ENCODE measurements around the gene LRIT3. TPM values are rescaled to one million over a fixed set of nuclear protein-coding genes. Genes with fewer than 3 reads are reported as not detected.

Gene LRIT3
- total and polyA plus RNA-seq, 2 of the 4 experiments (the other 2 are of a cell fraction) = 0.02 TPM; not detected in 1

GRCh38 chr4:109836985-109837384 lies 10.9 kb upstream of the LRIT3 start:
- Histone ChIP-seq H2BK120ac (ENCODE audit: low read depth, low read length) (no peak overlapping the region), H3K4me1 (ENCODE audit: control insufficient read depth, insufficient read depth, low read length) (no peaks in the 10 kb centered on the region), H4K91ac (ENCODE audit: insufficient read depth, low read depth, low read length) (no peak overlapping the region), H3K4me3 (ENCODE audit: insufficient read depth, low read depth, low read length) (no peak overlapping the region), H3K4me2 (ENCODE audit: low read depth, low read length) (no peak overlapping the region), H2BK5ac (ENCODE audit: low read depth, low read length, poor library complexity, severe bottlenecking) (no peak overlapping the region), H3K18ac (ENCODE audit: low read depth, low read length) (no peak overlapping the region), H2AK5ac (ENCODE audit: low read depth, low read length) (no peak overlapping the region), H3K9ac (ENCODE audit: low read depth, low read length) (no peak overlapping the region), H3K4ac (ENCODE audit: low read depth, low read length) (no peak overlapping the region), H3K23ac (ENCODE audit: low read depth, low read length) (no peak overlapping the region), H2BK20ac (ENCODE audit: low read depth, low read length) (no peak overlapping the region), H3K27ac (ENCODE audit: insufficient read depth, low read length) (no peak overlapping the region), H3K14ac (replicated peaks; ENCODE audit: low read depth, low read length) (no peak overlapping the region), H3K27me3 (ENCODE audit: control insufficient read depth, insufficient read depth, low read length) (no peaks in the 10 kb centered on the region), H3K36me3 (ENCODE audit: control insufficient read depth, insufficient read depth, low read length) (no peaks in the 10 kb centered on the region), H3K9me3 (ENCODE audit: control insufficient read depth, insufficient read depth, low read length) (no peaks in the 10 kb centered on the region), H4K8ac (ENCODE audit: low read depth in 2 of 2, low read length in 2 of 2) (no peak overlapping the region), H3K56ac (ENCODE audit: extremely low read depth, insufficient read depth, low read length) (no peak overlapping the region), H2AK9ac (replicated peaks; ENCODE audit: low read depth, low read length, poor library complexity) (no peak overlapping the region), H4K20me1 (ENCODE audit: insufficient read depth, low read length) (no peaks in the 10 kb centered on the region), H2BK15ac (ENCODE audit: low read depth, low read length) (no peak overlapping the region), H3K79me1 (ENCODE audit: low read depth in 1 of 2, low read length in 2 of 2) (no peaks in the 10 kb centered on the region), H3K9me1 (ENCODE audit: insufficient read depth, low read length) (no peaks in the 10 kb centered on the region), H2AFZ (replicated peaks; ENCODE audit: low read length, poor library complexity) (no peak overlapping the region), H4K5ac (ENCODE audit: low read depth, low read length) (no peak overlapping the region)
- DNase-seq (no peak), ATAC-seq (ENCODE audit: low read depth) (no peak)
- CTCF ChIA-PET = no interaction called here
- no TSS peak for BruUV-seq (replicated peaks)
- TF ChIP-seq FOS (IDR thresholded peaks at IDR 0.05; ENCODE audit: low read depth, low read length) = no peak
- TF ChIP-seq MXI1 (IDR thresholded peaks at IDR 0.05; ENCODE audit: borderline replicate concordance, low read depth, low read length) = no peak
- TF ChIP-seq USF2 (IDR thresholded peaks at IDR 0.05; ENCODE audit: low read depth, low read length) = no peak
- no peak for TF ChIP-seq CEBPB (IDR thresholded peaks at IDR 0.05; ENCODE audit: low read depth, low read length)
- TF ChIP-seq RFX5 (IDR thresholded peaks at IDR 0.05; ENCODE audit: low read depth, low read length) = no peak
- no peak for TF ChIP-seq RAD21 (IDR thresholded peaks at IDR 0.05; ENCODE audit: low read length)
- no peak for TF ChIP-seq BHLHE40 (IDR thresholded peaks at IDR 0.05; ENCODE audit: low read depth, low read length)
- no peak for TF ChIP-seq CHD1 (IDR thresholded peaks at IDR 0.05; ENCODE audit: low read depth, low read length)
- TF ChIP-seq NFE2L2 (IDR thresholded peaks at IDR 0.05; ENCODE audit: low read depth, low read length) = no peak
- TF ChIP-seq MAZ (IDR thresholded peaks at IDR 0.05; ENCODE audit: borderline replicate concordance, low read depth, low read length) = no peak
- no peak for TF ChIP-seq POLR2A (IDR thresholded peaks at IDR 0.05; ENCODE audit: low read depth, low read length)
- TF ChIP-seq SMC3 (IDR thresholded peaks at IDR 0.05; ENCODE audit: low read depth, low read length) = no peak
- TF ChIP-seq, protein P1, sequence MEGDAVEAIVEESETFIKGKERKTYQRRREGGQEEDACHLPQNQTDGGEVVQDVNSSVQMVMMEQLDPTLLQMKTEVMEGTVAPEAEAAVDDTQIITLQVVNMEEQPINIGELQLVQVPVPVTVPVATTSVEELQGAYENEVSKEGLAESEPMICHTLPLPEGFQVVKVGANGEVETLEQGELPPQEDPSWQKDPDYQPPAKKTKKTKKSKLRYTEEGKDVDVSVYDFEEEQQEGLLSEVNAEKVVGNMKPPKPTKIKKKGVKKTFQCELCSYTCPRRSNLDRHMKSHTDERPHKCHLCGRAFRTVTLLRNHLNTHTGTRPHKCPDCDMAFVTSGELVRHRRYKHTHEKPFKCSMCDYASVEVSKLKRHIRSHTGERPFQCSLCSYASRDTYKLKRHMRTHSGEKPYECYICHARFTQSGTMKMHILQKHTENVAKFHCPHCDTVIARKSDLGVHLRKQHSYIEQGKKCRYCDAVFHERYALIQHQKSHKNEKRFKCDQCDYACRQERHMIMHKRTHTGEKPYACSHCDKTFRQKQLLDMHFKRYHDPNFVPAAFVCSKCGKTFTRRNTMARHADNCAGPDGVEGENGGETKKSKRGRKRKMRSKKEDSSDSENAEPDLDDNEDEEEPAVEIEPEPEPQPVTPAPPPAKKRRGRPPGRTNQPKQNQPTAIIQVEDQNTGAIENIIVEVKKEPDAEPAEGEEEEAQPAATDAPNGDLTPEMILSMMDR (conservative IDR thresholded peaks at IDR 0.05; ENCODE audit: low read depth, low read length) = no peak
- no peak for TF ChIP-seq RCOR1 (IDR thresholded peaks at IDR 0.05; ENCODE audit: insufficient replicate concordance, low read length)
- TF ChIP-seq MAFK (IDR thresholded peaks at IDR 0.05; ENCODE audit: low read depth, low read length) = no peak
- TF ChIP-seq, protein P2, sequence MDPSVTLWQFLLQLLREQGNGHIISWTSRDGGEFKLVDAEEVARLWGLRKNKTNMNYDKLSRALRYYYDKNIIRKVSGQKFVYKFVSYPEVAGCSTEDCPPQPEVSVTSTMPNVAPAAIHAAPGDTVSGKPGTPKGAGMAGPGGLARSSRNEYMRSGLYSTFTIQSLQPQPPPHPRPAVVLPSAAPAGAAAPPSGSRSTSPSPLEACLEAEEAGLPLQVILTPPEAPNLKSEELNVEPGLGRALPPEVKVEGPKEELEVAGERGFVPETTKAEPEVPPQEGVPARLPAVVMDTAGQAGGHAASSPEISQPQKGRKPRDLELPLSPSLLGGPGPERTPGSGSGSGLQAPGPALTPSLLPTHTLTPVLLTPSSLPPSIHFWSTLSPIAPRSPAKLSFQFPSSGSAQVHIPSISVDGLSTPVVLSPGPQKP (IDR thresholded peaks at IDR 0.05; ENCODE audit: borderline replicate concordance, low read depth, low read length) = no peak
- no CpG with 5 or more reads among the region's 3 CpGs for WGBS, 2 experiments (ENCODE audit: extremely low coverage in 2 of 2, insufficient read length in 1 of 2)
- intact Hi-C loops (cut with micrococcal nuclease) (no loop called here), in situ Hi-C loops (cut with MboI; ENCODE audit: low sequenced_read_pairs) (no loop called here), dilution Hi-C loops (cut with HindIII; ENCODE audit: low sequenced_read_pairs, unreplicated experiment) (no loop called here)
- POLR2A ChIA-PET (ENCODE audit: unreplicated experiment) = no interaction called here
